Peyer's patch (tissue), 4 donors: ENCODE measurements around the gene NEK5. TPM values are rescaled to one million over a fixed set of nuclear protein-coding genes. Genes with fewer than 3 reads are reported as not detected.
A peak's percentile ranks its signal among the peaks of the same experiment; 100 is the strongest.
"Not testable (repeated sequence)": the region's sequence is repeated elsewhere in the genome, so short reads cannot be mapped to it uniquely, and the experiment has no call there.

Experiments used
- DNase-seq, 3 donors: peaks; one replicate each; pipeline ENCODE4 v3.0.0-alpha.2; 2017 to 2019
- H3K27ac ChIP-seq, 4 donors: fragments of 200-600 bp; sonication (generic); one replicate each; pipeline ENCODE4 v1.5.1; 2016 to 2019
- H3K27me3 ChIP-seq, 2 donors: fragments of 200-600 bp; sonication (generic); one replicate each; pipeline ENCODE4 v1.5.1; 2019
- H3K36me3 ChIP-seq, 3 donors: fragments of 200-600 bp; sonication (generic); one replicate each; pipeline ENCODE4 v1.5.1; 2016 to 2019
- H3K4me1 ChIP-seq, 4 donors: fragments of 200-600 bp; sonication (generic); one replicate each; pipeline ENCODE4 v1.5.1; 2016 to 2019
- H3K4me3 ChIP-seq, 4 donors: fragments of 200-600 bp; sonication (generic); 1 replicate in 3 of 4; 2 replicates in 1 of 4; pipeline ENCODE4 v1.5.1; 2016 to 2019; ENCODE audit warnings: mild to moderate bottlenecking in 1 of 4
- H3K9me3 ChIP-seq, 4 donors: fragments of 200-600 bp; sonication (generic); one replicate each; pipeline ENCODE4 v1.5.1; 2016 to 2019; ENCODE audit warnings: mild to moderate bottlenecking in 1 of 4
- POLR2A ChIP-seq, 2 donors: fragments of 450-650 bp; IDR thresholded peaks; one replicate each; pipeline ENCODE4 v1.5.1; 2017; ENCODE audit warnings: antibody characterized with exemption in 2 of 2, mild to moderate bottlenecking in 2 of 2, moderate library complexity in 2 of 2
- total RNA-seq, 4 donors: library from RNA; depleted of rRNA; stranded (reverse); fragments of >200 nt; gene quantifications; one replicate each; pipeline ENCODE4 v1.1.0, GENCODE V29; 2016
- TF ChIP-seq, protein P1 (sequence below), 6 experiments: fragments of 450-650 bp in 4 of 6; fragments of 200-600 bp in 2 of 6; sonication (generic) in 1 of 6; IDR thresholded peaks; one replicate each; pipeline ENCODE4 v1.5.1; 2017 to 2019; ENCODE audit warnings: antibody characterized with exemption in 6 of 6, mild to moderate bottlenecking in 3 of 6, moderate library complexity in 1 of 6

Gene NEK5
- total RNA-seq, 4 donors from 2014 or later, result 0.27 TPM; not detected in 3

DNA sequence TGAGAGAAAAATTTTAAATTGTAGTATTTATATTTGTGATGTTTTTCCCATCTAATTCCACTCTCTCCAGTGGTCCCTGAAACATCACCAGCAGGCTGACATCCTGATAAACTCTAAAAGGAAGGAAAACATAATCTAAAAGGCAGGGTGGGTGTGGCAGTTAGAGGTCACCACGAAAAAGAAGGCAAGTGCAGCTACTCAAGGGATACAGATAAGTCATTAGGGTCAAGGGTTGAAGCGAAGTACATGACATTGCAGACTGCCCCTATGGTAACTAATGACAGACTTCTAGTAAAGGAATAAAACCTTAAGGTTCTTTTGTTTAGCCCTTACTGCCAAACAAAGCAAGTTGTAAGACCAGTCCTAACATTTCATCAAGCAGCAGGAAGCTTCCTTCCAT, 36.5 kb upstream of the NEK5 start:
- TF ChIP-seq, protein P1, sequence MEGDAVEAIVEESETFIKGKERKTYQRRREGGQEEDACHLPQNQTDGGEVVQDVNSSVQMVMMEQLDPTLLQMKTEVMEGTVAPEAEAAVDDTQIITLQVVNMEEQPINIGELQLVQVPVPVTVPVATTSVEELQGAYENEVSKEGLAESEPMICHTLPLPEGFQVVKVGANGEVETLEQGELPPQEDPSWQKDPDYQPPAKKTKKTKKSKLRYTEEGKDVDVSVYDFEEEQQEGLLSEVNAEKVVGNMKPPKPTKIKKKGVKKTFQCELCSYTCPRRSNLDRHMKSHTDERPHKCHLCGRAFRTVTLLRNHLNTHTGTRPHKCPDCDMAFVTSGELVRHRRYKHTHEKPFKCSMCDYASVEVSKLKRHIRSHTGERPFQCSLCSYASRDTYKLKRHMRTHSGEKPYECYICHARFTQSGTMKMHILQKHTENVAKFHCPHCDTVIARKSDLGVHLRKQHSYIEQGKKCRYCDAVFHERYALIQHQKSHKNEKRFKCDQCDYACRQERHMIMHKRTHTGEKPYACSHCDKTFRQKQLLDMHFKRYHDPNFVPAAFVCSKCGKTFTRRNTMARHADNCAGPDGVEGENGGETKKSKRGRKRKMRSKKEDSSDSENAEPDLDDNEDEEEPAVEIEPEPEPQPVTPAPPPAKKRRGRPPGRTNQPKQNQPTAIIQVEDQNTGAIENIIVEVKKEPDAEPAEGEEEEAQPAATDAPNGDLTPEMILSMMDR (IDR thresholded peaks at IDR 0.05), result no peak
- no peak for TF ChIP-seq POLR2A (IDR thresholded peaks at IDR 0.05)
- no peak overlapping the region for H3K4me3 ChIP-seq
- no peak overlapping the region for H3K27ac ChIP-seq
- no peaks in the 10 kb centered on the region for H3K9me3 ChIP-seq
- no peaks in the 10 kb centered on the region for H3K27me3 ChIP-seq
- peaks cover 0 to 34% (median 0%) of the 10 kb centered on the region in 3 donors for H3K36me3 ChIP-seq
- peaks cover 0 to 28% (median 2%) of the 10 kb centered on the region in 4 donors for H3K4me1 ChIP-seq
- DNase-seq, result no peak

DNA sequence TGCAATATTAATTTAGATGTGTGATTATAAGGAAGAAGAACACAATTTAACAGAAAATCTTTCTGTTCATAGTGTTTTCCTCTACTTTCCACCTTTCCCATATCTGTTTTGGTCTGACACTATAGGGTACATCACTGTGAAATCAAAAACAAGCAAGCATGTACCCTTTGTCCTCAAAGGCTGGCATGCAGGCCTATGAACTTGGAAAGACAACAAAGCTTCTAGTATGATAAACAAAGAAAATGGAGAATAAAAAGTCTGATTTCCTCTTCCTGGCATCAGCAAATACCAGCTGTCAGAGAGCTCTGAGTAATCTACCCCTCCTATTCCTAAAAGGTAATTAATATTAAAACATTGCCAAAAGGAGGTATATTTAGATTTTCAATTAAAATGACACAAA, 36.1 kb upstream of the NEK5 start:
- Histone ChIP-seq H3K9me3 (no peaks in the 10 kb centered on the region), H3K27me3 (no peaks in the 10 kb centered on the region), H3K4me1 (peaks cover 0 to 32% (median 2%) of the 10 kb centered on the region in 4 donors), H3K4me3 (no peak overlapping the region), H3K36me3 (peaks cover 0 to 30% (median 0%) of the 10 kb centered on the region in 3 donors), H3K27ac (no peak overlapping the region)
- TF ChIP-seq, protein P1 (IDR thresholded peaks at IDR 0.05), result no peak
- no peak for TF ChIP-seq POLR2A (IDR thresholded peaks at IDR 0.05)
- DNase-seq, result no peak

DNA sequence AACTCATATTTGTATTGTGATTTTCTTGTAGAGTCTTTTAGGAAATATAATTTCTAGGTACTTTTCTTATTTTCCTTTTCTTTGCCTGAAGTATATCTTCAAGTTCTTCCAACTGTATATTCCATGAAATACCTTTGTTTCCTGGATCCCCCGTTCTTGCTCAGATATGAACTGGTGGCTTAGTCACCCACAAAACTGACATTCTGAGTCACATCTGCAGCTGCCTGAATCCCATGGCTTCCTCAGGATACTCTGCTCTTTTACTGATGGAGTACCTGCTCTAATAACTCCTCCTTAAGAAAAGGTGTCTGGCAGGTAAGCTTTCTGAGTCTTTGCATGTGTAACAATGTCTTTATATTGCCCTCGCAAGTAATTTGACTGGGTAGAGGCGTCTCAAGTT, 35.0 kb upstream of the NEK5 start:
- not testable (repeated sequence) for H3K9me3 ChIP-seq, H3K27ac ChIP-seq, DNase-seq, H3K27me3 ChIP-seq, H3K4me3 ChIP-seq
- H3K36me3 ChIP-seq, result peaks cover 0 to 20% (median 0%) of the 10 kb centered on the region in 3 donors
- peaks cover 0 to 35% (median 4%) of the 10 kb centered on the region in 4 donors for H3K4me1 ChIP-seq

DNA sequence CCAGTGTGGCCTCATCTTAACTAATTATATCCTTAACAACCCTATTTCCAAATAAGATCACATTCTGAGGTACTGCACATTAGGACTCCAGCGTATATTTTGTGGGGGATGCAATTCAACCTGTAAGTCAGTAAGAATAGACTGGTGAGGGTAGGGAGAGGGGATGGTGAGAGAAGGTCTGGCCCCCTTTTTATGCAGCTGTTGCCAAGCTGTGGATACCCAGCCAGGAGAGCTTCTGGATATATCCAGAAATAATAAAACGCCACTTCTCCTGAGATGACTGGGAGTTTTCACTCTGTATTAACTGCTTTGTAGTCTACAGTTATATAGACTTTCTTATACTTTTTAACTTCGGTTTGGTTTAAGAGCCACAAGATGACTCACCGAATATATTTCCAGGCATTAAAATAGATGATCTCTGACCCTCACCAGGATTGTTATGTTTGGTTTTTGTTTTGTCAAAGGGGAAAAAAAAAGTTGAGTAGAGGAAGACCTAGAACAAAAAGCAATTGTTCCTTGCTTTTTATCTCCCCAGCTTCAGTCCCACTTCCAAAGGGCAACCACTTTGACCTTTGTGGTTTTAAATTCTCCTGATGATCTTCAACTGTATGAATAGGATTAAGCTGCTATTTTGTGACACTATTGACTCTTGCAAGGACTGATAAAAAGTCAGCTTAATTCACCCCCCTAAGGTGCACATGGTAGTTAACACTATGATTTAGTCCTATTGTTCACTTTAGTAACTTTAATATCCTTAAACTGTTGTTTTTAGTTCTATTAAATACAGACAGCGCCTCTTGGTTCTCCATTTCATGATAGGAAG, 33.6 kb upstream of the NEK5 start:
- Histone ChIP-seq H3K36me3 (peaks cover 0 to 11% (median 0%) of the 10 kb centered on the region in 3 donors), H3K9me3 (no peaks in the 10 kb centered on the region), H3K27me3 (no peaks in the 10 kb centered on the region), H3K27ac (peak overlapping the region in 2 of 4 donors; percentile 67 to 87), H3K4me1 (peaks cover 0 to 47% (median 4%) of the 10 kb centered on the region in 4 donors), H3K4me3 (no peak overlapping the region)
- DNase-seq, result no peak
- TF ChIP-seq, protein P1 (IDR thresholded peaks at IDR 0.05), result no peak

DNA sequence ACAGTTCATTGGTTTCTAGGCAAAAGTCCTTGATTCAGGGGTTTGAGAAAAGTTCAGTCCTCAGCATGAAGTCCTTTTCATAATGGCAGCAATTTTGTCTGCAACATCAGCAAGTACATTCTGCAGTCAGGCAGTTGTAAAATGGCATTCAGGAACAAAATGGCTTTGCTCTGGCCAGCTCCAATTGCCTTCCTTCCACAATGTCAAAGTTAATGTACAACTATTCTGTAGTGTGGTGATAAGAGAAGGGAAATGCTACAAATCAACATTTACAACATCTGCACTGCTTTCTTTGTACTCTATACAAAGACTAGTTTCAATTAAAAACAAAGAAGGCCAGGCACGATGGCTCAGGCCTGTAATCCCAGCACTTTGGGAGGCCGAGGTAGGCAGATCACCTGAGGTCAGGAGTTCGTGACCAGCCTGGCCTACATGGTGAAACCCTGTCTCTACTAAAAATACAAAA, 32.3 kb upstream of the NEK5 start:
- H3K4me3 ChIP-seq, result peak overlapping the region in 1 of 4 donors; percentile 7
- no peaks in the 10 kb centered on the region for H3K9me3 ChIP-seq
- no peaks in the 10 kb centered on the region for H3K27me3 ChIP-seq
- peaks cover 0 to 4% (median 0%) of the 10 kb centered on the region in 3 donors for H3K36me3 ChIP-seq
- no peak for DNase-seq
- peak overlapping the region in 2 of 4 donors; percentile 79 to 87 for H3K27ac ChIP-seq
- H3K4me1 ChIP-seq, result peaks cover 0 to 53% (median 4%) of the 10 kb centered on the region in 4 donors
- TF ChIP-seq POLR2A (IDR thresholded peaks at IDR 0.05), result no peak
- TF ChIP-seq, protein P1 (IDR thresholded peaks at IDR 0.05), result no peak

DNA sequence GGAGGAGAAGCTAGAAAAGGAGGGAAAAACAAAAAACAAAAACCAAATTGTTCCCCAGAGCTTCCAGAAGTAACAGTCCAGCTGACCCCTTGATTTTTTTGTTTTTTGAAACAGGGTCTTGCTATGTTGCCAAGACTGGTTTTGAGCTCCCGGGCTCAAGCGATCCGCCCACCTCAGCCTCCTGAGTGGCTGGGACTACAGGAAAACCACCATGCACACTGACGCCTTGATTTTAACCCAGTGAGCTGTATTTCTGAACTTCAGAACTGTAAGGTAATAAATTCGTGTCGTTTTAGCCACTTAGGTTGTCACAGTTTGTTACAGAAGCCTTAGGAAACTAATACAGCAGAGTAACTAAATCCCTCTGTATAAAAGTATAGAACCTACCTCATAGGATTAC, 31.6 kb upstream of the NEK5 start:
- H3K4me3 ChIP-seq, result no peak overlapping the region
- no peaks in the 10 kb centered on the region for H3K27me3 ChIP-seq
- DNase-seq, result no peak
- peak overlapping the region in 3 of 4 donors; percentile 76 to 87 (median 79) for H3K27ac ChIP-seq
- H3K9me3 ChIP-seq, result no peaks in the 10 kb centered on the region
- TF ChIP-seq POLR2A (IDR thresholded peaks at IDR 0.05), result no peak
- TF ChIP-seq, protein P1 (IDR thresholded peaks at IDR 0.05), result no peak
- peaks cover 0 to 57% (median 4%) of the 10 kb centered on the region in 4 donors for H3K4me1 ChIP-seq
- H3K36me3 ChIP-seq, result no peaks in the 10 kb centered on the region
